HG02943 (cell line): Measurements from ENCODE around the gene NDUFAF8.

Source experiments
- ATAC-seq: cut with Tn5 transposase; IDR thresholded peaks from one replicate; pipeline ENCODE4 v1.9.1; 2021; ENCODE audit warnings: mild to moderate bottlenecking, low read depth, moderate library complexity; ENCODE audit not compliant: unreplicated experiment

NDUFAF8 gene

DNA sequence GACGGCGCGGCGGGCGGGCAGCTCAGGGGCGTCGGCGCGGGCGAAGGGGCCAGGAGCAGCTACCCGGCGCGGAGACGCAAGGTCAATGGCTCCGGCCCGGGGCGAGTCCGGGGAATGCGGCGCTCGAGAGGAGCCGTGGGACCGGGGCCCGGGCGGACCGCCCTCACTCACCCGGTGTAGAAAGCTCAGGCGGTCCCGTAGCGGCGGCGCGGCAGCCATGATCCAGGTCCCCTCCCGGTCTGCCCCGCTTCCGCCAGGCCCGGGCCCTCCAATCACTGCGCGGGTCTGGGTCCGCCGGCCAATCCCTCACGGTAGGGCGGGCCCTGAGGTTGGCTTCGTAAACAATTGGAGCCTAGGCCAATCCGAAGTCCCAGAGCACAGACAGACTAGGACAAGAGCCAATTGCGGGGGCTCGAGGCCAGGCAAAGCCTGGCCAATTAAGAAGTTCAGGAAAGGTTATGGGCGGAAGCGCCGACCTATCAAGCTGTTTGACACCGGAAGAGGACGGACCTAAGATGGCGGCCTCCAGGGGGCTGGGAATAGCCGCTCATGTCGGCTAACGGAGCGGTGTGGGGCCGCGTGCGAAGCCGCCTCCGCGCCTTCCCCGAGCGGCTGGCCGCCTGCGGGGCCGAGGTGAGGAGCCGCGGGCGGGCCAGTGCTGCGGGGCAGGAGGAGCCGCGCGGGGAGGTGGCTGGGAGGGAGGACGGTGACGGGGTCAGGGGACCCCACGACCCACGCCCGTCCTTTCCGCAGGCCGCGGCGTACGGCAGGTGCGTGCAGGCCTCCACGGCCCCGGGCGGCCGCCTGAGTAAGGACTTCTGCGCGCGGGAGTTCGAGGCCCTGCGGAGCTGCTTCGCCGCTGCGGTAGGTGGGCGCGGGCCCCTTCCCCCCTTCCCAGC, at the start of gene NDUFAF8, which contains the start of gene TEPSIN:
Gene NDUFAF8 (plus strand): TSS at position 504 of the 899 bp plus-strand sequence. CDS start 46 bp downstream, at position 550.
Gene TEPSIN (minus strand): TSS at position 241 of the 899 bp plus-strand sequence. CDS start 22 bp downstream, at position 219.
- peak; percentile 92 for ATAC-seq

DNA sequence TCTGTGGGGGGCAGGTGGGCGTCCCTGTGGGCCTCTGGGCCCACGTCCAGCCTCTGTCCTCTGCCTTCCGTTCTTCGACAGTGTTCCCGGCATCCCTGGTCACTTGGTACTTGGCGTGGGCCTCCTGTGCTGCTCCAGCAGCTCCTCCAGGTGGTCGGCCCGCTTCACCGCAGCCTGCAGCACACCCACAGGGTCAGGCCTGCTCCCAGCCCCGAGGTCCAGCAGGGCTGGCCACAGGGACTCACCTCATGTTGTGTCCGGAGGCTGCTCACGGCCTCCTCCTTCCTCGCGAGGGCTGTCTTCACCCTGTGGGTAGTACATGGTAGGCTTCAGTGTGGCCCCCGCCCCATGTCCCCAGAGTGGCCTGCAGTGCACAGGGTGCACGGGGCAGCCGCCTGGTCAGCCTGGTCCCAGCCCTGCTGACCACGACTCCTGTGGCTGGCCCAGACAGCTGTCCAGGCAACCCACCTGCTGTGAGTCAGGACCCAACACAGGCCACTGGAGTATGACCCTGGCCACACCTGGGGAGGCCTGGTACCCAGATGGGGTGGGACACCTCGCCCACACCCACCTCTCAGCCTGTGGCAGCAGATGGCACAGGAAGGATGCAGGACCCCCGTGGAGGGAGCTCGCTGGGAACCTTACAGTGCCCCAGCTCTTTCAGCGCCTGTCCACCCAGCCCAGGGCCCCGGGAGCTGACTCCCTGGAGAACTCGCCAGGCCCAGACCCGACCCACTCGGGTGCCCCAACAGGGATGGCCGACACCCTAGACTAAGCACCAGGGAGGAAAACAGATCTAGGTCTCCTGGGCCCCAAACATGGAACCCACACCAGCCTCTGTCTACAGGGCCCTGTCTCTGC, 49.2 kb upstream of the NDUFAF8 start:
- no peak for ATAC-seq

GRCh38 chr17:81190591-81190990, 48.5 kb upstream of the NDUFAF8 start:
- no peak for ATAC-seq

DNA sequence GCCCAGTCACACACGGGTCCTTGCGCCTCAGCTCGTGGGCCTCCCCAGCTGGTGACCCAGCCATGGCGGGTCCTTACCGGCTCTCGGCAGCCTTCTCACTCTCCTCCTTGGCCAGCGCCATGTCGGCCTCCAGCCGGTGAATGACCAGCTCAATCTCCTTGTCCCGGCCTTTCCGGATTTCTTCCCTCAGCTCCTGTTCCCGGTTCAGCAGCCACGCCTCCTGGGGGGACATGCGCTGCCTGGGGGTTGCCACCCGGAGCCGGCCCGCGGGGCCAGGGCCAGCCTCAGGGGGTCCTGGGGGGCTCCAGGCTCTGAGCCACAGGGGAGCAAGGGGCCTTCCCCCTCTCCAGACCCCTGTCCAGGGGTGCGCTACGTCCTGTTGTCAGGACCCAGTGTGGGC, 48.0 kb upstream of the NDUFAF8 start:
- ATAC-seq = no peak

DNA sequence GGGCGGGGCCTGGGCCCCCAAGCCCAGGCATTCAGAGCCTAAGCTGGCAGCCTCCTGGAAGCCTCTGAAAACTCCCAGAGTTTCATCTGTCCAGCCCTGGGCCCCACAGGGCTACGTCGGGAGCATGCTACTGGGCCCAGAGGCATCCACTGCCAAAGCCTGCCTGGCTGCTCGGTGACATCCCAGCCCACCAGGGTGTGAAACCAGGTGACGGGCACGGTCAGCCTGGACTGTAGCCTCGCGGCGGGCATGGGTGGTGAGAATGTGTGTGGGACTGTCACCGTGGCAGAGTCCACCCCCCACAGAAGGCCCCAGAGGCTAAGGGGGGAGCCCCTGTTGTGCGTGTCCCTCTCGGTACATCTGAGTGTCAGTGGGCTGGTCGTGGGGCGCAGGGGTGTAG, 47.5 kb upstream of the NDUFAF8 start:
- ATAC-seq = no peak

- no peak for ATAC-seq
Observed at GRCh38 chr17:81192386-81193050, 46.6 kb upstream of the NDUFAF8 start.

DNA sequence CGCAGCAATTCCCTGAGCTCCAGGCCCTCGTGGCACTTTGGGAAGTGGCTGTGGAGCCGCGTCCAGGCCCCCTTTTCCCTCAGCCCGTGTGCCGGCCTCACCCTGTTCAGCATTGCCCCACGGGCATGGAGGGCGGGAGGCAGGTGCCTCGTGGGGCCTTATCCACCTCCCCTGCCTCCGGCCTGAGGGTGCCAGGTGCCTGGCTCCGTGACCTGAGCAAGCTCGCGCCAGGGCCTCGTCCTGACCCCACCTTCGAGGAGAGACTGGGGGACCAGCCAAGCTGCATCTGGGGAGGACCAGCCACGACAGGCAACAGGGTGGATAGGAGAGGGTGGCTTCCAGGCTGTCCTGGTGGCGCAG, 46.1 kb upstream of the NDUFAF8 start:
- no peak for ATAC-seq

DNA sequence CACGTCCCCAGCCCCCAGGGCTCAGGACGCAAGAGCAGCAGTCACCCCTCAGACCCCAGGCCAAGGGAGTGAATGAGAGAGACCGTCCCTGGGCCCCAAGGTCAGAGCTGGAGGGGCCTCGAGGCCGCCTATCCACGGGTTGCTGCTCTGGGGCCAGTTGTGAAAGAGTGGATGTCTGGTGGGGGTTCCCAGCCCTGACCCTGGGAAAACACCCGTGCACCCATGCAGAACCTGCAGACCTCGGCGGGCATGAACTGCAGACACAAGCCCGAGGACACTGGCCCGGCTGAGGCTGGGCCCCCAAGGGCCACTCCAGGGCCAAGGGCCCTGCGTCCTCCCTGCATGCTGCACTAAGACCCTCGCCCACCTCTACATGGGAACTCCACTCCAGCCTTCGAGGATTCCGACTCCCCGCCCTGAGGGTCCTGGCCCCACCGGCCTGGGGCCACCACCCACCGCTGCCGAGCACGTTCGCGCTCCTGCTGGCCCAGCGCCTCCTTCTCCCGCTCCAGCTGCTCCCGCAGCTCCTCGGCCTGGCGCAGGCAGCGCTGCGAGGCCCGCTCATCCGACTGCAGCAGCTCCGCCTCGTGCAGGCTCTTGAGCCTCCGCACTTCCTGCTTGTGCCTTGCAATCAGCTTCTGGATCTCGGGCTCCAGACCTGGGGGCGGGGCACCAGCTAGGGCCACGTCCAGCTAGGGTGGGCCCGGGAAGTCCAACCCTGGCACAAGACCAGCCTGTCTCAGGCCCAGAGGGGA, 45.5 kb upstream of the NDUFAF8 start:
- no peak for ATAC-seq

DNA sequence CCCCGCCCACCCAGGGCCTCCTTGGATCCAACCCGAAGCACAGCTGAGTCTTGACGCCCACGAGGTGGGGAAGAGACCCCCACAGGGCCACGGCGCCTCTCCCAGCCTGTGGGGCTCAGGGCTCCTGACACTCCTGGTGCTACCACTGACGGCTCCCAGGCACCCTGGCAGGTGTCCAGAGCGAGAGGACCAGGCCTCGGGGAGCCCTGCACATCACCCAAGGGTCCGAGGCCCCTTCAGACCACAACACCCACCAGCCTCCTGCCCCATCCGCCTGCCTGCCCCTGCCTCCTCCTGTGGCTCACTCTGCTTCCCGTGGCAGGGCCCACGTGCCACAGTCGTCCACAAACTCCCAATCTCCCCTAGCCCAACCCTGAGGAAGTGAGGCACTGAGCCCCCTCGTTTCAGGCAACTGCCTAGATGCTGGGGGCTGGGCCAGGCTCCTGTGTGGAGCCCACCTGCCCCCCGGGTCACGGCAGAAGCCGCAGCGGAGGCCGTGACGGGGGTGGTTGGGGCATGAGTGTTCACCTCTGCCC, 44.8 kb upstream of the NDUFAF8 start:
- no peak for ATAC-seq

DNA sequence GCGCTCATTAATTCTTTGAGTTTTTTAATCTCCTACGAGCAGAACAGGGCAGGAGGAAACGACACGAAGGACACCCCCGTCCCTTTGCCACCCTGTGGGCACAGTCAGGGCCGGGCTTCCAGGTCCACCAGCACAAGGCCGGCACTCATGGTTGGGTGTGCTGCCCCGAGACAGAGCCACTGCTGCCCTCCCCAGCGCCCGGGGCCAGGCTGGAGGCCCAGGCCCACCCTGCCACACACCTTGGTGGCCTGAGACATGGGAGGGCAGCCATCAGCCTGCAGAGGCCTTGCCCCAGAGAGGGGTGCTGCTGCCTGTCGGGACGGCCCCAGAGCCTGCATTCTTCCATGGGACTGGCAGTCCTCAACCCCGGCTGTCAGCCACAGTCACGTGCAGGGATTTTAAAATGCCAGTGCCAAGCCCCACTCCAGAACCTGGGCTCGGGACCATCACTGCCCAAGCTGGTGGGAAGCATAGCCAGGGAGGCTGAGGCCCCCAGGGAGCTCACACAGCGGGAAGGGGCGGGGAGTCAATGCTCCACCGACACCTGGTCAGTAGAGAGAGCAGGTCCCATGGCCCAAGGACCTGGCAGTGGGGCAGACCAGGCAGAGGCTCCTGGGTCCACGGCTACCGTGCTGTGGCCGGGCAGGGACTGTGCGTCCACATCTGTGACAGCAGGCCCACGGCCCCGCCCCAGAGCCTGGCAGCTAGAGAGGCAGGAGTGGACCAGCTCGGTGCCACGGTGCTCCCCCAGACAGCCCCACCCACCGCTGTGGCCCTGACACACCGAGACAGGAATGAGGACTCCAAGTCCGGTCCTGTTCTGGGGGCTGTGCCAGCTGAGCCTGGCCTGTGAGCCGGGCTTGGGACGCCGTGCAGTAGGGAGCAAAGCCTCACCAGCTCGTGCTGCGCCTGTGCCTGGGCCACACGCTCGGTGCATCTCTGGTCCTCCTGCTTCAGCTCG, 43.9 kb upstream of the NDUFAF8 start:
- ATAC-seq = no peak

GRCh38 chr17:81195941-81196495, 43.1 kb upstream of the NDUFAF8 start:
- no peak for ATAC-seq

GRCh38 chr17:81196505-81197408, 42.4 kb upstream of the NDUFAF8 start:
- no peak for ATAC-seq

DNA sequence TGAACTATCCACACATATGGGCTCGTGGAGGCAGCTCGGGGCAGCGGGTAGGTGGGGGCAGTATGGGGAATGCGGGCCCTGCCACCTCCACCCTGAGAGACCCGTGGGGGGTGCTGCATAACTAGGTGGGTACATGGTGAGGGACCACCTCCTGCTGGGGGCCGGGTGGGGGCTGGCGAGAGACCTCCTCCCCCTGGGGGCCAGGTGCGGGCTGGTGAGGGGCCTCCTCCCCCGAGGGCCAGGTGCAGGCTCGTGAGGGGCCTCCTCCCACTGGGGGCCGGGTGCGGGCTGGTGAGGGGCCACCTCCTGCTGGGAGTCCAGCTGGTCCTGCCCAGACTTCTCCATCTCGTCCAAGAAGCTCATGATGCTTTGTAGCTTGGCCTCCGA, 41.7 kb upstream of the NDUFAF8 start:
- ATAC-seq = no peak

DNA sequence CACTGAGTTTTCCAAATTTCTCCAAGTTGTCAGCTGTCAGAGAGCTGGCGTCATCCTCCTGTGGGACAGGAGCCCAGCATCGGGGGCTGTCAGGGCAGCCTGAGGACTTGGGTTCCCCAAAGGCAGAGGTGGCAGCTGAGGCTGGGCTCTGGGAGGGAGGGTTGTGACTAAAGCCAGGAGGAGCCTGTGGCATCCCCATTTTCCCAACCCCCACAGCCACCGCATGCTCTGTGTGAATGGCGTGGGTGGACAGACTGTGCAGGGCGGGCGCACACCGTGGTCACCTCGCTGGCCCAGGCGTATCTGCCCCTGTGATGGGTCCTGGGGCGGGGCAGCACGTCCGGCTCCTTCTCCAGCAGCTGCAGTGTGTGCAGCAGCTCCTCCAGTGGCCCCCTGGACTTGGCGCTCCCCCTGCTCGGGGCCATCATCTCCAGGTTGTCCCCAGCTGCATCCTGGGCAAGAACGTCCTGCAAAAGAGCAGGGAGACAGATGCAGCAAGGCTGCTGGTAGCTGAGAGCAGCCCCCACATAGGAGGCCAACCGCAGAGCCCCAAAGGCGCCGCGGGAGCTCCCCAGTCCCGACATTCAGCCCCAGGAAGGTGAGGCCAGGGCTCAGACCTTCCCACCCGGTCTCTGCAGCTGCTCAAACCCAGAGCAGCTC, 41.2 kb upstream of the NDUFAF8 start:
- no peak for ATAC-seq

GRCh38 chr17:81198826-81199481, 40.2 kb upstream of the NDUFAF8 start:
- no peak for ATAC-seq

DNA sequence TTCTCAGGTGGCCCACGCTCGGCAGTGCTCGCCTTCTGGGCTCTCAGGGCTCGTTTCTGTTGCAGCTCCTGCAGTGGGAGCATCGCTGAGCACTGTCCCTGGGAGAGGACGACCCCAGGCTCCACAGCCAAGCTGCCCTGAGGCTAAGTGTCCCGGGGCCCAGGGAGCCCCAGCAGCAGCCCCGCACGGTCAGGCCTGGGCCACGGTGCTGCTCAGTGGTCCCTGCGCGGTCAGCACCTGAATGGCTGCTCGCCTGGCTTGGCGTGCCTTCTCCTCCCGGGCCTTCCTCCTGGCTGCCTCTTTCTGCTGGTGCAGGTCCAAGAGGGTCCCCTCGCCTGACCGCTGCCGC, 39.7 kb upstream of the NDUFAF8 start:
- ATAC-seq = no peak

DNA sequence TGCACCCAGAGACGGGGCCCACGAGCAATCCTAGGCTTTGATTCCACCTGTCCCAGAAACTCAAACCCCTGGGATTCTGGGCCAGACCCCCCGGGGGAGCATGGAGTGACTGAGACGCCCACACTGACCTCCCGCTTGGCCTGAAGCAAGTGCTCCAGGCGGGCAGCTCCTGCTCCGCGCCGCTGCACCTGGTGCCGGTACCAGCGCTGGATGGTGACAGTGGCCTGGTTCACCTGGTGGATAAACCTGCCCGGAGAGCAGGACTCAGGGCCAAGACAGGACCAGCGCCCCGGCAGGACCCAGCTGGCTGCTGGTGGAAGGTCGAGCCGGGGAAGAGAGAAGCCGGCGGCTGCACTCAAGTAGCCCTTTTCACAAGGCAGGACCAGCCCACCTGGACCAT, 38.9 kb upstream of the NDUFAF8 start:
- no peak for ATAC-seq
